ENCODE data around the gene ANKRD44.

The ANKRD44 gene

GRCh38 chr2:196971574-196972279, 338.9 kb downstream of the ANKRD44 start:
- no peak for DNase-seq

DNA sequence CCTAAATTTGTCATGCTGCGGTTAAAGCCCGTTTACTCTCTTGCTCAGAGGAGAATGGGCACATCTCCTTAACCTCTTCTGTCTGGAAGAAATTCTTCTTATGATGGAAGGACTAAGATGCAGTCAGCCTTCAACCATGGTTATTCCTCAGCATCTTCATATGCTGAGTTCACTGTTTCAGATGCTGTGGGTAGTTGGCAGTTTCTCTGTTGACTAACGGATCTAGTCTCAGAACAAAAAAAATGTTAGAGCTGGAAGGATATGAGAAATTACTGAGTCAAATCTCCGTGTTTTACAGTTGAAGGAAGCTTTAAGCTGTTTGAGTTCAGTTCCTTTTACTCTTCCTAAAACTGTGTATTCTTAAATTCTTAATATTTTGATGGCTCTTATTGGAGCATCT, 340.5 kb downstream of the ANKRD44 start:
- DNase-seq, result no peak

DNA sequence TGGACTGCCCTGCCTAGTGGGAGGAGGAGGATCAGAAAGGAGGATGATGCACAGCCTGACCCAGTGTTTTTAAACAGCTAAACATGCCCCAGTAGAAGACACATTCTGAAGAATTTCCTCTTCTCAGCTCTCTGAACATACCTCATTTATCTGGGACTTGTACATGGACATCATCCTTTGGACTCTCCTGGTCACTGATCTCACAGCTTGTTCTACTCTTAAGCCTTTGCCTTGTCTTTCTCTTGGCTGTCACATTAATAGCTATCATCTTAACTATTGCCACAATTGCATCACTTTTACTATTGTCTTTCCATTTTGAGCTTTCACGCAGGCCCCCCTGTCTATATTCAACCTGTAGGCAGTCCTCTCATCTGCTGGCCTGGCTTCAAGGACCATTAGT, 342.1 kb downstream of the ANKRD44 start:
- DNase-seq, result no peak

DNA sequence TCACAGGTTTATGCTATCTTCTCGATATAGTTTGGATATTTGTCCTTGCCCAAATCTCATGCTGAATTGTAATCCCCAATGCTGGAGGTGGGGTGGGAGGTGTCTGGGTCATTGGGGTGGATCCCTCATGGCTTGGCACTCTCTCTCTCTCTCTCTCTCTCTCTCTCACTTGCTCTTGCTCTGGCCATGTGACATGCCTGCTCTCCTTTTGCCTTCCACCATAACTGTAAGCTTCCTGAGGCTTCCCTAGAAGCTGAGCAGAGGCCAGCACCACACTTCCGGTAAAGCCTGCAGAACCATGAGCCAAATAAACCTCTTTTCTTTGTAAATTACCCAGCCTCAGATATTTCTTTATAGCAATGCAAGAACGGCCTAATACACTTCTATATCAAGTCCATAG, 342.8 kb downstream of the ANKRD44 start:
- no peak for DNase-seq

DNA sequence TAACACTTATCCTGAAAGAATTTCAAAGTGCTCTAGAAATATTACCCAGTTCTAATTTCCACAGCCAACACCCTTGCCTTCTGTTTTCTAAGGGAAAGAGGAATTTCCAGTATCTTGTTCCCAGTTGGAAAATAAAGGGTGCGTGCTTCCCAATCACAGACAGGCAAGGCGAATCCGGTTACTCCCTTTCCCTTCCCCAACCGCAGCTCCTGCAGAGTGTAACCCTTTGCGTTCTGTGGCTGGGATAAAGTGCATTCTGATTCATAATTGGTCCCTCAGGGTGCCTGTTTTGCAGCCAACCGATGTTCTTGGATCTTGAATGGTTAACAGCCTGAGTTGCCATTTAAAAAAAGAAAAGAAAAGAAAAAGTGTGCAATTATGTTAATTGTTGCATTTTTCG, 343.5 kb downstream of the ANKRD44 start:
- DNase-seq, result no peak

- no peak for DNase-seq
Observed at GRCh38 chr2:196966061-196966460, 344.5 kb downstream of the ANKRD44 start.

DNA sequence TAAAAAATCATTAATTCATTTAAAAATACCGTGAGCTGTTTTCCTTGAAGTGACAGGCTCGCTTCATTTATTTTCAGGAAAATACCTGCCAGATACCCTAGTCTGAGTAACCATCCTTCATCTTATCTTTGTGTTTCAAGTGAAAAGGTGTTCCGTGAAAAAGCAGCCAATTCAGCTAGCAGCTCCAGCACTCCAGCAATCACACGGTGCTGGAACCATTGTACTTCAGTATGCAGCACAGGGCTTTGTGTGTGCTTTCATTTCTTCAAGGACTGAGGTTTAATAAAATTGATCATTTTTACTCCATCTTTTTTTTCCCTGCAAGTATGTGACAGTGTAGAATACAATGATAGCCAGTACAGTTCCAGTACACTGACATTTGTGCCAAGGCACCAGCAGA, 344.9 kb downstream of the ANKRD44 start:
- no peak for DNase-seq

DNA sequence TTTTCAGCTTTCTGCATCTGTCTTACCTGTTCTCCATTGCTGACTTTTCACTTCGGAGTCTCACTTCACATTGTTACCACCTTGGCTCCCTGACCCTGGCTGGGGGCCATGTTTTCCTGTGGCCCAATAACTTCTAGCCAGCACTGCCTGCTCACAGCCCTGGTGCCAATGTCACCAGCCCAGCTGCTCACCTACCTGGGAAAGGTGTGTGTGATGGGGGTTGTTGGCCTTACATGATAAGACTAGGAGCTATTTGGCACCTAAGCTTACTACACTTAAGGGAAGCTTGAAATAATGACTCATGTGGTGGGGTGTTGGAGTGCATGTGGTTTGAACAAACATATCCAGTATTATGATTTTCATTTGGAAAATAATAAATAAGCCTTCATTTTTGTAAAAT, 346.6 kb downstream of the ANKRD44 start:
- DNase-seq, result no peak

GRCh38 chr2:196963043-196963442, 347.5 kb downstream of the ANKRD44 start:
- DNase-seq, result no peak

DNA sequence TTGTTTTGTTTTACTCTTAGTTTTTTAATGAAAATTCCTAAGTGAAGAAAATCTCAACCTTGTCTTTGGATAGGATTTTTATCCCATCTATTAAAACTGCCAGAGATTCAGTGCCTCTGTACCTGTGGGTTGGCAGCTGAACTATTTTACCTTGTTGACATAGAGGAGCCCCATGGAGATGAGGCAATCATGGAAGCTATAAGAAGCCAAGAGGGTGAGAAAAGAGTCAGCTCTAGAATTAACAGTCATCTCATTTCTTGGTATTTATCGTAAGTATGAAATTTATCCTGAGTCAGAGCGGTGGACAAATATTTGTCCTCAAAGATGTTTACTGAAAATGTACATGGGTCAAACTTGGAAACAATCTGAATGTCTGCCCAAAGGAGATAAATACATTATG, 348.3 kb downstream of the ANKRD44 start:
- no peak for DNase-seq

DNA sequence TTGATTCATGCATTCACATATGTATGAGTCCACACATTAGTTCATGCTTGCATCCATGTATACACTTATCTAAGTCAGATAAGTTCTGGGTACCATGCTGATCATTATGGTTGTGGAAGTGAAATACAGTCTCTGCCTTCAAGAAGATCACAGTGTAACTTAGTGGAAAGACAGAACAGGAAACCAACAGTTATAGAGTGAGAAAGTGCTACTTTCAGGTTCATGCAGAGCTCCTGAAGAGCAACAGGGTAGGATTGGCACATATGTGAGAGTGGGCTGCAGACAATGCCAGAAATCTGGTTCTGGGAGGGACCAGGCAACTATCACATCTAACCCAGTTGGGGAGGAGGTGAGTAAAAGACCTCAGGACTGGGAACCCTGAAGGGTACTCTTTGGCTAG, 348.7 kb downstream of the ANKRD44 start:
- DNase-seq, result no peak

GRCh38 chr2:196959734-196960338, 350.7 kb downstream of the ANKRD44 start:
- no peak for DNase-seq

GRCh38 chr2:196959281-196959680, 351.3 kb downstream of the ANKRD44 start:
- DNase-seq, result no peak

DNA sequence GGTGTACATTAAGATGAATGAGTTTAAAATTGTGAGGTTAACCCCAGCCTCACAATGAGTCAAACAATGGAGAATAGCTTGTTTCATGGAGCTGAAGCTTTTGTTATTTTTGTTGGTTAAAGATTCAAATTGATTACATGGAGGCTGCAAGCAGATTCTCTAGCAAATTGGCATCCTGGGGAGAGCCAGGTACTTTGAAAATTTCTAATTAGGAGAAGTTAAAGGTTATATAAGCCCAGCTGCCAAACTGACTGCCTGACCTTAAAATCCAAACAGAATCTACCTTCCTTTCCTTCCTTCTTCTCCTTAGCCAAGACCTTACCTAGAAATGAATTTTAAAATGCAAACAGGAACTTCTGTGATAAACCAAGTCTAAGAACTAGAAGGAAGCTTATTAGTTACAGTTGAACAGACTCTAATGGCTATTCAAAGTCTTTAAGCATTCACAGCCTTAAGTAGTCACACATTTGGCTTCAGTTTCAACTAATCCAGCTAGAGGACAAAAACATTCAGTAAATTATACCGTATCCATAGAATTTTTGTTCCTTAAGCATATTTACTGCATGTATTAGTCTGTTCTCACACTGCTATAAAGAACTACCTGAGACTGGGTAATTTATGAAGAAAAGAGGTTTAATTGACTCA, 352.6 kb downstream of the ANKRD44 start:
- DNase-seq, result no peak

GRCh38 chr2:196957442-196957841, 353.1 kb downstream of the ANKRD44 start:
- no peak for DNase-seq

DNA sequence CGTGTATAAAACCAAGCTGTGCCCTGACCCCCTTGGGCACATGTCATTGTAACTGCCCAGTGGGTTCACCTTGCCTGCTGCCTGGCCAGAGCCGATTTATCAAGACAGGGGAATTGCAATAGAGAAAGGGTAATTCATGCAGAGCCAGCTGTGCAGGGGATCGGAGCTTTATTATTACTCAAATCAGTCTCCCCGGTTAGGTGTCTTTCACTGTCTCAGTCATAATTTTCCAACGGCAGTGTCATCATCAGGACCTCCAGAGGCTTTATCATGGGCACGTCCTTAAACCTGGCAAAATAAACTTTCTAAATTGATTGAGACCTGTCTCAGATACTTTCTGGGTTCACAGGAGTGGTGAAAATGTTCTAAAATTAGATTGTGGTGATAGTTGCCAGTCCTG, 354.5 kb downstream of the ANKRD44 start:
- no peak for DNase-seq

GRCh38 chr2:196955036-196955435, 355.5 kb downstream of the ANKRD44 start:
- no peak for DNase-seq

GRCh38 chr2:196954001-196954400, 356.6 kb downstream of the ANKRD44 start:
- DNase-seq, result no peak

- no peak for DNase-seq
Observed at GRCh38 chr2:196952936-196953335, 357.6 kb downstream of the ANKRD44 start.

GRCh38 chr2:196951973-196952372, 358.6 kb downstream of the ANKRD44 start:
- no peak for DNase-seq

- DNase-seq, result no peak
Observed at GRCh38 chr2:196949116-196949515, 361.5 kb downstream of the ANKRD44 start.

GRCh38 chr2:196944570-196944969, 366.0 kb downstream of the ANKRD44 start:
- DNase-seq, result no peak

DNA sequence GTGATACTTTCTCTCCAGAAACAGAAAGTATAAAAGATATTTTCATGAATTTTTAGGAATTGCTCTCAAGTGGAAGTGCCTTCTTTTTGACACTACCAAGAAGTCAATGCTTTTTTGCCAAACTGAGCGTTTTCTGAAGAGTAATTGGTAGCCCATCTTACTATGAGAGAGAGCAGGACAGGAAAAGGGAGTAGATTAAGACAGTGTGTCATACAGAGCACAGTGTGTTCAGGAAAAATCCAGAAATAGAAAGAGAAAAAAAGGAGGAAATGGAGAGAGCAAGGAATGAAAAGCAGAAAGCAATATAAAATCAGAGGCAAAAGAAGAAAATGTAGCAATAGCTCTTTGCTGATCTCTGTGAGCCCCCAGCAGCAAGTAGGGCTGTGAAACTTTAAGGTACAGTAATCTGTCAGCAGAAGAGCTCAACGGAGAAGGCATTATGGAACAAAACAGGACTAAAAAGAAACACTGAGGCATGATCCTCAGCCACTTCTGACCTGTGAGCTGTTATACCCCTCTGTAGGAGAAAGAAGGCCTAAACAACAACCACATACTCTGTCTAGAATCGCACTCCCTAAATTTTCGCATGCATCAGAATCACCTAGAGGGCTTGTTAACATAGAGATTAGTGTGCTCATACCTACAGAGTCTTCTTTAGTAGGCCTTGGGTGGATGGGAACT, 369.0 kb downstream of the ANKRD44 start:
- no peak for DNase-seq

GRCh38 chr2:196939371-196939770, 371.2 kb downstream of the ANKRD44 start:
- no peak for DNase-seq

Measured in right forelimb (tissue), 1 donor.